DND-41 (cell line): ENCODE data around the gene CD69.

ENCODE experiments used
- ATAC-seq: fragments of 200-7000 bp; cut with Tn5 transposase; 3 replicates; pipeline ENCODE4 v1.9.1; 2021; ENCODE audit warnings: low read depth; ENCODE audit not compliant: insufficient read depth
- DNase-seq: peaks from one replicate; pipeline ENCODE4 v3.0.0-alpha.2; 2020
- H2AFZ ChIP-seq: 2 replicates; pipeline ENCODE4 v1.6.0; 2012; ENCODE audit warnings: low read depth, low read length
- H3K27ac ChIP-seq: 2 replicates; pipeline ENCODE4 v1.5.1; 2012; ENCODE audit warnings: low read length, inconsistent platforms
- H3K27me3 ChIP-seq: fragments of 200-600 bp; sonication (generic); 2 replicates; pipeline ENCODE4 v1.6.0; 2012; ENCODE audit warnings: low read length, mild to moderate bottlenecking, inconsistent platforms; ENCODE audit not compliant: insufficient read depth, poor library complexity
- H3K36me3 ChIP-seq: 2 replicates; pipeline ENCODE4 v1.5.1; 2012; ENCODE audit warnings: low read length, inconsistent platforms; ENCODE audit not compliant: insufficient read depth
- H3K4me1 ChIP-seq: 2 replicates; pipeline ENCODE4 v1.5.1; 2012; ENCODE audit warnings: mild to moderate bottlenecking, low read length; ENCODE audit not compliant: insufficient read depth
- H3K4me2 ChIP-seq: 2 replicates; pipeline ENCODE4 v1.6.0; 2012; ENCODE audit warnings: mild to moderate bottlenecking, moderate library complexity, low read length, inconsistent platforms; ENCODE audit not compliant: insufficient read depth
- H3K4me3 ChIP-seq, 2 experiments: fragments of 200-600 bp in 1 of 2; shearing (Covaris generic) in 1 of 2; 2 replicates each; pipeline ENCODE4 v1.5.1; 2012 to 2016; ENCODE audit warnings: inconsistent platforms in 2 of 2, low read length in 2 of 2, mild to moderate bottlenecking in 2 of 2, low read depth in 1 of 2, moderate library complexity in 1 of 2
- H3K79me2 ChIP-seq: 2 replicates; pipeline ENCODE4 v1.6.0; 2012; ENCODE audit warnings: low read length, inconsistent platforms; ENCODE audit not compliant: insufficient read depth
- H3K9ac ChIP-seq: 2 replicates; pipeline ENCODE4 v1.6.0; 2012; ENCODE audit warnings: low read depth, mild to moderate bottlenecking, inconsistent platforms, low read length, moderate library complexity
- H3K9me3 ChIP-seq: 2 replicates; pipeline ENCODE4 v1.5.1; 2012; ENCODE audit warnings: low read length, moderate library complexity, mild to moderate bottlenecking, inconsistent platforms; ENCODE audit not compliant: insufficient read depth, severe bottlenecking
- H4K20me1 ChIP-seq: 2 replicates; pipeline ENCODE4 v1.6.0; 2012; ENCODE audit warnings: low read length; ENCODE audit not compliant: insufficient read depth
- EZH2 ChIP-seq: IDR thresholded peaks from 3 replicates; pipeline ENCODE4 v1.6.1; 2012; ENCODE audit warnings: borderline replicate concordance, low read depth, mild to moderate bottlenecking, moderate library complexity, low read length, inconsistent platforms; ENCODE audit not compliant: severe bottlenecking
- TF ChIP-seq, protein P1 (sequence below): IDR thresholded peaks from 2 replicates; pipeline ENCODE4 v1.5.1; 2012; ENCODE audit warnings: borderline replicate concordance, low read length, moderate library complexity, mild to moderate bottlenecking; ENCODE audit not compliant: poor library complexity, severe bottlenecking; ENCODE audit errors: extremely low read depth

CD69 gene

DNA sequence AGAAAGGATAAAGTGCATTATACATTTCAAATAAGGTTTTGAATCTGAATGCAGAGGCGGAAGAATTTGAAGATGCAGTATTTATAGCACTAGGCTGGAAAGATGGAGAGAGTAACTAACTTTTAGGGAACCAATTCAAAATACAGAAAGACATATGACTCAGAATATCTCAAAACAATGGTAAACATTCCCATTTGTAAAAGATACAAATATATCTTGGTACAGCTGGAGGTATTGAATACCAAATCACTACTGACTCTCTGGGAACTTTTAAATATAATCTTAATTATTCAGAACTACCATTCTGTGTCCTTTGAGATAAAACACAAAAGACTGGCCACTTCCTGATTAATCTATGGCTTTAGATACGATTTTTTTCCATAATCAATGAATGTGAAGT is 5.1 kb downstream of the CD69 start:
- DNase-seq (no peak), ATAC-seq (no peak)
- Histone ChIP-seq H3K9ac (no peak overlapping the region), H3K27ac (no peak overlapping the region), H3K4me3 (no peak overlapping the region), H4K20me1 (no peaks in the 10 kb centered on the region), H3K9me3 (no peaks in the 10 kb centered on the region), H3K4me1 (peaks cover 52% of the 10 kb centered on the region), H3K27me3 (no peaks in the 10 kb centered on the region), H2AFZ (no peak overlapping the region), H3K79me2 (peaks cover 57% of the 10 kb centered on the region), H3K36me3 (peaks cover 49% of the 10 kb centered on the region), H3K4me2 (no peak overlapping the region)
- no peak for TF ChIP-seq EZH2
- TF ChIP-seq, protein P1, sequence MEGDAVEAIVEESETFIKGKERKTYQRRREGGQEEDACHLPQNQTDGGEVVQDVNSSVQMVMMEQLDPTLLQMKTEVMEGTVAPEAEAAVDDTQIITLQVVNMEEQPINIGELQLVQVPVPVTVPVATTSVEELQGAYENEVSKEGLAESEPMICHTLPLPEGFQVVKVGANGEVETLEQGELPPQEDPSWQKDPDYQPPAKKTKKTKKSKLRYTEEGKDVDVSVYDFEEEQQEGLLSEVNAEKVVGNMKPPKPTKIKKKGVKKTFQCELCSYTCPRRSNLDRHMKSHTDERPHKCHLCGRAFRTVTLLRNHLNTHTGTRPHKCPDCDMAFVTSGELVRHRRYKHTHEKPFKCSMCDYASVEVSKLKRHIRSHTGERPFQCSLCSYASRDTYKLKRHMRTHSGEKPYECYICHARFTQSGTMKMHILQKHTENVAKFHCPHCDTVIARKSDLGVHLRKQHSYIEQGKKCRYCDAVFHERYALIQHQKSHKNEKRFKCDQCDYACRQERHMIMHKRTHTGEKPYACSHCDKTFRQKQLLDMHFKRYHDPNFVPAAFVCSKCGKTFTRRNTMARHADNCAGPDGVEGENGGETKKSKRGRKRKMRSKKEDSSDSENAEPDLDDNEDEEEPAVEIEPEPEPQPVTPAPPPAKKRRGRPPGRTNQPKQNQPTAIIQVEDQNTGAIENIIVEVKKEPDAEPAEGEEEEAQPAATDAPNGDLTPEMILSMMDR, result no peak

DNA sequence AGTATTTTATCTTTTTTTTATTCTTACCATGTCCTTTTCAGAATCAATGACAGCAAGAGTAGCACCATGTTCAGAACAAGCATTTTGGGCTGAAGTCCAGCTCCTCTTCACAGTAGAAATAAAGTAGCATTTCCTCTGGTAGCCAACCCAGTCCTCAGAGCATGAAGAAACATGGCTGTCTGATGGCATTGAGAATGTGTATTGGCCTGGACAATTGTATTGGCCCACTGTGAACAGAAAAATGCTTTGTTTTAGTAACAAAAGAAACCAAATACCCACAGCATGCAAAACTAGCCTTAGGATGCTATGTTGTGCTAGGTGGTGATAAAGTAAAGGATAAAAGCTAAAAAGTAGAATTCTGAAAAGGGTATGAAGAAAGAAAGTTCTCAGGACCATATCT is 5.7 kb downstream of the CD69 start:
- Histone ChIP-seq H3K4me1 (peaks cover 51% of the 10 kb centered on the region), H4K20me1 (no peaks in the 10 kb centered on the region), H3K27ac (no peak overlapping the region), H3K4me2 (no peak overlapping the region), H3K27me3 (no peaks in the 10 kb centered on the region), H3K36me3 (peaks cover 49% of the 10 kb centered on the region), H3K9me3 (no peaks in the 10 kb centered on the region), H2AFZ (no peak overlapping the region), H3K4me3 (no peak overlapping the region), H3K9ac (no peak overlapping the region), H3K79me2 (peaks cover 52% of the 10 kb centered on the region)
- DNase-seq, result no peak
- no peak for ATAC-seq
- TF ChIP-seq, protein P1, result no peak
- no peak for TF ChIP-seq EZH2

DNA sequence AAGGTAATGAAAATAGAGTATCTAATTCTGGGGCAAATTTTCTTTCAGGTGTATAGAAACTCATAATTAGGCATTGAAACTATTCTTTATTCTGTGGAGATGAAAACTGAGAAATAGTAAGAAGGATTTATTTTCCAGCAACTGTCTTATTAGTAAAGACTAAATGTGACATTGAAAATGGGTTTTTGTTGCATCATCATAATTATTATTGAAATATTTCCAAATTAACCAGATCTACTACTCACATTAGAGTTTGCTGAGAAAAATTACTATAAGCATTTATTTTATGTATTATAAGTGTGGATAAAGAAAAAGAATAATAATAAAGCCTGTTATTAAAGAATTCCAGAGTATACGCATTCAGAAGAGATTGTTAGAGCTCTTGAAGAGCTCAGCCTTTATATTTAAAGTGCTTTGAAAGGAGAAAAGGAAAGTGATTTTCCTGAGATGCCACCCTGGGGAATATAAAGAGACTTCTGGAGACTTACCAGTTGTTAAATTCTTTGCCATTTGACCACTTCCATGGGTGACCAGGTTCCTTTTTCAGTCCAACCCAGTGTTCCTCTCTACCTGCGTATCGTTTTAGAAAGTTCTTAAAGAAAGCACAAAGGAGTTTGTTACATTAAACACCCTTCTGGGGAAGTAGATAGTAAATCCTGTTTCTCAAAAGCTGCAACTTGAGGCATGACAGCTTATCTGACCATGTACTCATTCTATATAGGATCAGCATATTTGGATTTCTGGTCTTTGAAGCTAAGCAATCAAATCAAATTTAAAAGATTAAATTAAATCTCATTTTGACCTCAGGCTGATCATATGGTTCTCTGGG is 6.4 kb downstream of the CD69 start:
- no peaks in the 10 kb centered on the region for H3K27me3 ChIP-seq

More for the DNA sequence above, 6.4 kb downstream of the CD69 start:
- Histone ChIP-seq H2AFZ (no peak overlapping the region), H3K9ac (no peak overlapping the region), H3K4me2 (no peak overlapping the region), H3K79me2 (peaks cover 44% of the 10 kb centered on the region), H4K20me1 (no peaks in the 10 kb centered on the region), H3K4me1 (peaks cover 46% of the 10 kb centered on the region), H3K4me3 (no peak overlapping the region), H3K9me3 (no peaks in the 10 kb centered on the region), H3K27ac (no peak overlapping the region), H3K36me3 (peaks cover 49% of the 10 kb centered on the region)
- ATAC-seq, result no peak
- DNase-seq, result no peak
- TF ChIP-seq EZH2, result no peak
- TF ChIP-seq, protein P1, result no peak
